ENCODE results near the gene CD74.
"Not testable (repeated sequence)": the region's sequence is repeated elsewhere in the genome, so short reads cannot be mapped to it uniquely, and the experiment has no call there.

Gene CD74

GRCh38 chr5:150441813-150442698 is 29.3 kb upstream of the CD74 start:
- DNase-seq: no peak

GRCh38 chr5:150440948-150441812 is 28.5 kb upstream of the CD74 start:
- DNase-seq: no peak

- DNase-seq: peak; percentile 17 to 27
Observed at GRCh38 chr5:150438873-150439546, 26.3 kb upstream of the CD74 start.

- peak; percentile 92 to 97 for DNase-seq
Observed at GRCh38 chr5:150436141-150436680, 23.5 kb upstream of the CD74 start.

- no peak for DNase-seq
Observed at GRCh38 chr5:150434464-150434863, 21.8 kb upstream of the CD74 start.

GRCh38 chr5:150431574-150431973 is 18.9 kb upstream of the CD74 start:
- no peak for DNase-seq

- no peak for DNase-seq
Observed at GRCh38 chr5:150431048-150431447, 18.3 kb upstream of the CD74 start.

GRCh38 chr5:150429410-150429873 is 16.7 kb upstream of the CD74 start:
- no peak for DNase-seq

GRCh38 chr5:150428978-150429377 is 16.3 kb upstream of the CD74 start:
- no peak for DNase-seq

- no peak for DNase-seq
Observed at GRCh38 chr5:150428106-150428876, 15.6 kb upstream of the CD74 start.

GRCh38 chr5:150426165-150426564 is 13.5 kb upstream of the CD74 start:
- DNase-seq: not testable (repeated sequence)

- no peak for DNase-seq
Observed at GRCh38 chr5:150422758-150423157, 10.0 kb upstream of the CD74 start.

GRCh38 chr5:150422075-150422474 is 9.4 kb upstream of the CD74 start:
- DNase-seq: no peak

GRCh38 chr5:150419630-150420270 is 7.0 kb upstream of the CD74 start:
- no peak for DNase-seq

GRCh38 chr5:150413902-150414790 is 1.4 kb upstream of the CD74 start:
- not testable (repeated sequence) for DNase-seq

- no peak for DNase-seq
Observed at GRCh38 chr5:150413176-150413901, 629 bp upstream of the CD74 start.

GRCh38 chr5:150411245-150411979 is 1.3 kb downstream of the CD74 start:
- DNase-seq: peak; percentile 19 to 32

- peak; percentile 95 to 96 for DNase-seq
Observed at GRCh38 chr5:150410524-150411244, 2.0 kb downstream of the CD74 start.
